ENCODE measurements around the gene RNF207. TPM values are rescaled to one million over a fixed set of nuclear protein-coding genes. Genes with fewer than 3 reads are reported as not detected.
A peak's percentile ranks its signal among the peaks of the same experiment; 100 is the strongest.

RNF207 gene
- total RNA-seq, 1 donor from 2014 or later: 34.5 TPM

DNA sequence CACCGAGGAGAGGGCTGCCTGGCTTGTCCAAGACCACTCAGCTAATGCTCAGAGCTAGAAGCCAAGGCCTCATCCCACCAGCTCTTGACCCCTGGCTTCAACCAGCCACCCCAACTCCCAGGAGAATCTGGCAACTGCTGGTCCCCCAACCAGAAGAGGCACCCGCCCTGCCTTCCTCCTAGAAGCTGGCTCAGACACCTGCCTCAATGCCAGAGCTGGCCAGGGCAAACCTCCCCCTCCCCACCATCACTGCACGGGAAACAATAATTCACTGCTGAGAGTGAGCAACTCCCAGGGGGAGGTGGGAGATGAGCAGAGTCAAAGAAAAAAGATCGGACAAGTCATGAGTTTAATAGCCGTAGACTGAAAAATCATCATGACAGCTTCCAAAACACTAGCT is 29.1 kb upstream of the RNF207 start:
- TF ChIP-seq, protein P1, sequence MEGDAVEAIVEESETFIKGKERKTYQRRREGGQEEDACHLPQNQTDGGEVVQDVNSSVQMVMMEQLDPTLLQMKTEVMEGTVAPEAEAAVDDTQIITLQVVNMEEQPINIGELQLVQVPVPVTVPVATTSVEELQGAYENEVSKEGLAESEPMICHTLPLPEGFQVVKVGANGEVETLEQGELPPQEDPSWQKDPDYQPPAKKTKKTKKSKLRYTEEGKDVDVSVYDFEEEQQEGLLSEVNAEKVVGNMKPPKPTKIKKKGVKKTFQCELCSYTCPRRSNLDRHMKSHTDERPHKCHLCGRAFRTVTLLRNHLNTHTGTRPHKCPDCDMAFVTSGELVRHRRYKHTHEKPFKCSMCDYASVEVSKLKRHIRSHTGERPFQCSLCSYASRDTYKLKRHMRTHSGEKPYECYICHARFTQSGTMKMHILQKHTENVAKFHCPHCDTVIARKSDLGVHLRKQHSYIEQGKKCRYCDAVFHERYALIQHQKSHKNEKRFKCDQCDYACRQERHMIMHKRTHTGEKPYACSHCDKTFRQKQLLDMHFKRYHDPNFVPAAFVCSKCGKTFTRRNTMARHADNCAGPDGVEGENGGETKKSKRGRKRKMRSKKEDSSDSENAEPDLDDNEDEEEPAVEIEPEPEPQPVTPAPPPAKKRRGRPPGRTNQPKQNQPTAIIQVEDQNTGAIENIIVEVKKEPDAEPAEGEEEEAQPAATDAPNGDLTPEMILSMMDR (conservative IDR thresholded peaks at IDR 0.05): no peak
- Mint-ChIP-seq H3K27me3 (peaks cover 12% of the 10 kb centered on the region), H3K4me3 (peak overlapping the region; percentile 17), H3K4me1 (ENCODE audit: unreplicated experiment) (peaks cover 8% of the 10 kb centered on the region), H3K9me3 (no peaks in the 10 kb centered on the region), H3K36me3 (no peaks in the 10 kb centered on the region), H3K27ac (no peak overlapping the region)
- no peak for DNase-seq (ENCODE audit: extremely low spot score, unreplicated experiment)

DNA sequence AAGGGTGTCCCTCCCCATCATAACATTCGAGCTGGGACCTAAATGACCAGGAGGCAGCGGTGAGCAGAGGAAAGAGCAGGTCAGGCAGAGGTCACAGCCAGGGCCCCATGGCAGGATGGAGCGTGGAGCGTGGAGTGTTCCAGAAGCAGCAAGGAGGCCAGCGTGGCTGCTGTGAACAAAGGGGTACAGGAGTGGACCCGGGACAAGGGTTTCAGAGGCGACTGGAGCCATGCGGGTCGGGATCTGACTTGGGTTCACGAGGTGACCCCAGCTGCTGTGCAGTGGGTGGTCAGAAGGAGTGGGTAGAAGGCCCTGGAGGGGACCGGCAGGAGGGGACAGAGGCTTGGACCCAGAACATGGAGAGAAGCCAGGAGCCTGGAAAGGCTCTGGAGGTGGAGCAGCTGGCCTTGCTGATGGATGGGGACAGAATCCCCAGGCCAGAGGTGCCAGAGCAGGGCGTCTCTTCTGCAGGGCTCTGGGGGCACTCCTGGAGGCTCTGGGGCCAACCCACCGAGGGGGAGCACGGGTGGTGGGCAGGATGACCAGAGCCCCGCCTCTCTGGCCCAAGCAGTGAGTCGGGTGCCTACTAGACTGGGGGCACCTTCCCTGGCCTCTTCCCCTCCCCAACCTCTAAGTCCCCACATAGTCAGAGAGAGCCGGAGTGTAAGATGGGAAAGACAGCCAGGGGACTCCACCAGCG is 28.1 kb upstream of the RNF207 start:
- TF ChIP-seq, protein P1 (conservative IDR thresholded peaks at IDR 0.05): no peak
- DNase-seq (ENCODE audit: extremely low spot score, unreplicated experiment): no peak
- Mint-ChIP-seq H3K27ac (no peak overlapping the region), H3K4me1 (ENCODE audit: unreplicated experiment) (peaks cover 8% of the 10 kb centered on the region), H3K9me3 (no peaks in the 10 kb centered on the region), H3K36me3 (no peaks in the 10 kb centered on the region), H3K4me3 (peak overlapping the region; percentile 71), H3K27me3 (peaks cover 21% of the 10 kb centered on the region)

DNA sequence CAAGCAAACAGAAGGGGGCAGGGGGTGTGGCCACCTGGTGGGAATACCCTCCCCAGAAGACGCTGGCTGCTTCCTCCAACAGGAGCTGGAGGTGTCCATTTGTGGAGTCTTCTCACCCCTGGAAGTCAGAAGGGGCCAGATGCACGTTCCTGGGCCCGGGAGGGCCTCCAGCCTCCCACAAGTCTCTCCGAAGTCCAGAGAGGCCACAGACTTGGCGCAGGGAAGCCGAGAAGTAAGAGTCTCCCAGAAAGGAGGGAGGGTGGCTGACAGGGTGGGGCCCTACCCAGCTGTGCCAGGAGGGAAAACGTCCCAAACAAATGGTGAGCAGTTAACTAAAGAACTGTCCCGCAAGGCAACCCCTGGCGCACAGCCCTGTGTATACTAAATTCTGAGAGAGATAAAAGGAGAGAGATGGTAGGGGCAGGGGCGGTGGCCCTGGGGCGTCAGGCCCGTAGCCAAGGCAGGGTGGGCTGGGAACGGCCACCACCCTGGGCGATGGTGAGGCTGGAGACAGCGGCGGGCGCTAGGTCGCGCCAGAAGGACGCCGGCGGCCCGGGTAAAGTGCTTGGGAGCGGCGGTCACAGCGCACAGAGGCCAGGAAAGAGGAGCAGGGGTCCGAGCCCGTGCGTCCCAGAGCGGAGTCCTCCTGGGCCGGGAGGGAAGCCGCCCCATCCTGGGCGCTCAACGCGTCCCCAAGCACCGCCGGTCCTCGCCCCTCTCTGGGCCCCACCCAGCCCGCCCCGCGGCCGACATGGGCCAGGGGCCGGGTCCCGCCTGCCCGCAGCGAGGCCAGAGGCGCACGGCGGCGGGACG is 27.0 kb upstream of the RNF207 start:
- peaks cover 6% of the 10 kb centered on the region for H3K36me3 Mint-ChIP-seq
- H3K27ac Mint-ChIP-seq: no peak overlapping the region
- H3K4me1 Mint-ChIP-seq (ENCODE audit: unreplicated experiment): peaks cover 8% of the 10 kb centered on the region
- H3K27me3 Mint-ChIP-seq: peaks cover 32% of the 10 kb centered on the region
- H3K4me3 Mint-ChIP-seq: peak overlapping the region; percentile 78
- TF ChIP-seq, protein P1 (conservative IDR thresholded peaks at IDR 0.05): no peak
- no peak for DNase-seq (ENCODE audit: extremely low spot score, unreplicated experiment)
- H3K9me3 Mint-ChIP-seq: no peaks in the 10 kb centered on the region

DNA sequence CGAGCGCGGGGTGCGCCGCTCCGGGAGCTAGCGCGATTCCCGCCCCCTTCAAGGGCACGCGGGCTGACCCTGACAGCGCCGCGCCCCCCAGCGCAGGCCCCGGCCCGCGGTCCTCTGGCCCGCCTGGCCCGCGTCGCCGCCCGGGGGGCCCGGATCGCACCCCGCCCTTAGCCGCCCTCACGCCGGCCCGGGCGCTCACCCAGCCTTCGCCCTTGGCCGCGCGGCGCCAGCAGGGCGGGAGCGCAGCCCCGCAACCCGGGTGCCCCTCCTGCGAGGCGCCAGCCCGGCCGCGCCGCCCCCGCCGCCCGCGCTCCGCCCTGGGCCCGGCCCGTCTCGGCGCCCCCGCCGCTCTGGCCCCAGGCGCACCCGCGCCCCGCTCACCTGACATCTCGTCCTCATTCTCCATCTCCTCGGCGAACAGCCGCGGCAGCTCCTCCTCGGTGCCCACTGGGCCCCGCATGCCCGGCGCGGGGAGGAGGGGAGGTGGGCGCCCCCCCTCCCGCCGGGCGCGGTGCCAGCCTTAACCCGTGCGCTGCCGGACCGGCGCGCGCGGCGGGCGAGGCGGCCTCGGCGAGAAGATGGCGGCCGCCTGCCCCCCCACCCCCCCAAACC is 26.2 kb upstream of the RNF207 start:
- Mint-ChIP-seq H3K9me3 (no peaks in the 10 kb centered on the region), H3K27me3 (peaks cover 38% of the 10 kb centered on the region), H3K36me3 (peaks cover 12% of the 10 kb centered on the region), H3K4me3 (no peak overlapping the region), H3K4me1 (ENCODE audit: unreplicated experiment) (peaks cover 8% of the 10 kb centered on the region), H3K27ac (no peak overlapping the region)
- TF ChIP-seq, protein P1 (conservative IDR thresholded peaks at IDR 0.05): no peak
- DNase-seq (ENCODE audit: extremely low spot score, unreplicated experiment): no peak

DNA sequence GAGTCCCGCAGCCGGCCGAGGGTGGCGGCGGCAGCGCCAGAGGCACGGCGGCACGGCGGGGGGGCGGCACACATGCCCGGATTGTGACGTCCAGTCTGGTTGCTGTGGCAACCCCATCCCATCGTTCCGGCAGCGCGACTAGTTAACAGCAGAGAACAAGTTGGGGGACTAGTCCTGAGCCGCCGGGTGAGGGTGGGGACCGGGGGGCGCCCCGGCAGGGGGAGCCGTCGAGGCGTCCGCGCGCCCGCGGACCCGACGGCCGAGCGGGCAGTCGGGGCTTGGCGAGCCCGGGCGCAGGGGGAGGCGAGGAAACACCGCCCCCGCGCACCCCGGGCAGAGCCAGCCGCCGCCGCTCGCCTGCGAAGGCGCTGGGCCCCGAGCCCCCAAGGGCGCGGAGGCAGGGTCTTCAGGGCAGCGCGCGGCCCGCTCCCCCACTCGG is 25.6 kb upstream of the RNF207 start, which contains the start of gene CHD5:
Gene CHD5, minus strand, starts transcription at position 54 of the 439 bp plus-strand sequence. CDS start 298 bp downstream, outside the sequence.
- Mint-ChIP-seq H3K4me1 (ENCODE audit: unreplicated experiment) (peaks cover 8% of the 10 kb centered on the region), H3K27me3 (peaks cover 38% of the 10 kb centered on the region), H3K27ac (no peak within 1 kb of the TSS), H3K9me3 (no peaks in the 10 kb centered on the region), H3K4me3 (peak within 1 kb of the TSS; percentile 77), H3K36me3 (peaks cover 12% of the 10 kb centered on the region)
- TF ChIP-seq, protein P1 (conservative IDR thresholded peaks at IDR 0.05): peak; percentile 44
- no peak for DNase-seq (ENCODE audit: extremely low spot score, unreplicated experiment)
